Measurements from ENCODE around the gene ERN2. TPM values are rescaled to one million over a fixed set of nuclear protein-coding genes. Genes with fewer than 3 reads are reported as not detected.

The ERN2 gene
- total and polyA plus RNA-seq, 2 of the 13 experiments (the other 11 are each of a cell fraction or from before 2014, with no cell fraction given) = 2.2 to 3.5 TPM

DNA sequence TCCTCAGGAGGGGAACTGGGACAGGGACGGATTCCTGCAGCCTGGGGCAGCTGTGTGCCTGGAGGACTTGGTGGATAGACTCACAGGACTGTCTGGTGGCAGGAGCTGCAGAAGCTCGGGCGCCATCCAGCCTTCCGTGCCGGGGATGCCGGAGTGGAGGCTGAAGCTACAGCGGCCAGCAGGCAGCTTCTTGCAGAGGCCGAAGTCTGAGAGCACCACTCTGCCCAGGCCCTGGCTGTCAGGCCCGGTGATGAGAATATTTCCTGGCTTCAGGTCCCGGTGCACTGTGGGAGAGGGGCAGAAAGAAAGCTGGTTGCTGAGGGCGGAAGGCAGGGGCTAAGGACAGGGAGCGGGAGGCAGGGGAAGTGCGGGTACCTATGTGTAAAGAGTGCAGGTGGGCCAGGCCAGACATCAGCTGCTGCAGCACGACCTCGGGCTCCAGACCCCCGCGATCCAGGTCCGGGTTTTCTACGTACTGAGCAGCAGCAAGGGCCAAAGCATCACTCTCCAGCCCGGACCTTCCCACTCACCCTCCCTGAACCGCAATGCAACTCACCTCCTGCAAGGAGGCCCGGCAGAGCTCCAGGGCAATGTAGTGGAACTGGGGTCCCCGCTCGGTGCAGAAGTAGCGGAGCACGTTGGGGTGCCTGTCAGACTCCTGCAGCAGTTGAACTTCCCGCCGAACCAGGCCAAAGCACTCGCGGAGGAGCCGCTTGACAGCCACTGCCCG, 18.2 kb downstream of the ERN2 start (continued):
- TF ChIP-seq THAP7 (CRISPR knock-in tag; IDR thresholded peaks at IDR 0.05) = no peak
- peak; percentile 48; the same call in 1 of the 2 replicates for TF ChIP-seq ZNF224 (CRISPR knock-in tag; IDR thresholded peaks at IDR 0.05)
- TF ChIP-seq ZNF547 (CRISPR knock-in tag; IDR thresholded peaks at IDR 0.05) = 0 out of 2 replicates have a peak, but pooled peaks have one; percentile 21
- peak; percentile 88; the same call in 1 of the 2 replicates for TF ChIP-seq ZNF431 (CRISPR knock-in tag; IDR thresholded peaks at IDR 0.05; ENCODE audit: borderline replicate concordance, low read depth)
- TF ChIP-seq, protein P1, sequence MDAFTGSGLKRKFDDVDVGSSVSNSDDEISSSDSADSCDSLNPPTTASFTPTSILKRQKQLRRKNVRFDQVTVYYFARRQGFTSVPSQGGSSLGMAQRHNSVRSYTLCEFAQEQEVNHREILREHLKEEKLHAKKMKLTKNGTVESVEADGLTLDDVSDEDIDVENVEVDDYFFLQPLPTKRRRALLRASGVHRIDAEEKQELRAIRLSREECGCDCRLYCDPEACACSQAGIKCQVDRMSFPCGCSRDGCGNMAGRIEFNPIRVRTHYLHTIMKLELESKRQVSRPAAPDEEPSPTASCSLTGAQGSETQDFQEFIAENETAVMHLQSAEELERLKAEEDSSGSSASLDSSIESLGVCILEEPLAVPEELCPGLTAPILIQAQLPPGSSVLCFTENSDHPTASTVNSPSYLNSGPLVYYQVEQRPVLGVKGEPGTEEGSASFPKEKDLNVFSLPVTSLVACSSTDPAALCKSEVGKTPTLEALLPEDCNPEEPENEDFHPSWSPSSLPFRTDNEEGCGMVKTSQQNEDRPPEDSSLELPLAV (CRISPR knock-in tag; conservative IDR thresholded peaks at IDR 0.05; ENCODE audit: low read depth) = 0 out of 2 replicates have a peak, but pooled peaks have one; percentile 46
- TF ChIP-seq, protein P2, sequence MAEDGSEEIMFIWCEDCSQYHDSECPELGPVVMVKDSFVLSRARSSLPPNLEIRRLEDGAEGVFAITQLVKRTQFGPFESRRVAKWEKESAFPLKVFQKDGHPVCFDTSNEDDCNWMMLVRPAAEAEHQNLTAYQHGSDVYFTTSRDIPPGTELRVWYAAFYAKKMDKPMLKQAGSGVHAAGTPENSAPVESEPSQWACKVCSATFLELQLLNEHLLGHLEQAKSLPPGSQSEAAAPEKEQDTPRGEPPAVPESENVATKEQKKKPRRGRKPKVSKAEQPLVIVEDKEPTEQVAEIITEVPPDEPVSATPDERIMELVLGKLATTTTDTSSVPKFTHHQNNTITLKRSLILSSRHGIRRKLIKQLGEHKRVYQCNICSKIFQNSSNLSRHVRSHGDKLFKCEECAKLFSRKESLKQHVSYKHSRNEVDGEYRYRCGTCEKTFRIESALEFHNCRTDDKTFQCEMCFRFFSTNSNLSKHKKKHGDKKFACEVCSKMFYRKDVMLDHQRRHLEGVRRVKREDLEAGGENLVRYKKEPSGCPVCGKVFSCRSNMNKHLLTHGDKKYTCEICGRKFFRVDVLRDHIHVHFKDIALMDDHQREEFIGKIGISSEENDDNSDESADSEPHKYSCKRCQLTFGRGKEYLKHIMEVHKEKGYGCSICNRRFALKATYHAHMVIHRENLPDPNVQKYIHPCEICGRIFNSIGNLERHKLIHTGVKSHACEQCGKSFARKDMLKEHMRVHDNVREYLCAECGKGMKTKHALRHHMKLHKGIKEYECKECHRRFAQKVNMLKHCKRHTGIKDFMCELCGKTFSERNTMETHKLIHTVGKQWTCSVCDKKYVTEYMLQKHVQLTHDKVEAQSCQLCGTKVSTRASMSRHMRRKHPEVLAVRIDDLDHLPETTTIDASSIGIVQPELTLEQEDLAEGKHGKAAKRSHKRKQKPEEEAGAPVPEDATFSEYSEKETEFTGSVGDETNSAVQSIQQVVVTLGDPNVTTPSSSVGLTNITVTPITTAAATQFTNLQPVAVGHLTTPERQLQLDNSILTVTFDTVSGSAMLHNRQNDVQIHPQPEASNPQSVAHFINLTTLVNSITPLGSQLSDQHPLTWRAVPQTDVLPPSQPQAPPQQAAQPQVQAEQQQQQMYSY (CRISPR knock-in tag; IDR thresholded peaks at IDR 0.05) = peak; percentile 99
- TF ChIP-seq ZHX1 (CRISPR knock-in tag; IDR thresholded peaks at IDR 0.05; ENCODE audit: low read depth) = no peak
- TF ChIP-seq ZXDC (CRISPR knock-in tag; IDR thresholded peaks at IDR 0.05) = 0 out of 2 replicates have a peak, but pooled peaks have one; percentile 16
- no peak for TF ChIP-seq RCOR2 (CRISPR knock-in tag; IDR thresholded peaks at IDR 0.05)
- no peak for TF ChIP-seq SMARCC2 (IDR thresholded peaks at IDR 0.05)
- peak; percentile 68 for TF ChIP-seq SAP130 (CRISPR knock-in tag; IDR thresholded peaks at IDR 0.05; ENCODE audit: low read depth)
- no peak for TF ChIP-seq ZBTB46 (CRISPR knock-in tag; IDR thresholded peaks at IDR 0.05; ENCODE audit: borderline replicate concordance)
- TF ChIP-seq IKZF1 (IDR thresholded peaks at IDR 0.05) = no peak
- peak; percentile 61; the same call in 1 of the 2 replicates for TF ChIP-seq SIN3A (IDR thresholded peaks at IDR 0.05; ENCODE audit: borderline replicate concordance, low read depth, low read length)
- 0 out of 2 replicates have a peak, but pooled peaks have one; percentile 31 for TF ChIP-seq ZNF12 (CRISPR knock-in tag; IDR thresholded peaks at IDR 0.05)

Data from HepG2 (cell line).